IPS-18a (cell line): ENCODE measurements around the gene IRF9.
A peak's percentile ranks its signal among the peaks of the same experiment; 100 is the strongest.

Source experiments
- H3K27ac ChIP-seq: one replicate; pipeline ENCODE4 v1.5.1; 2013; ENCODE audit warnings: low read length
- H3K27me3 ChIP-seq: one replicate; pipeline ENCODE4 v1.6.1; 2013; ENCODE audit warnings: mild to moderate bottlenecking, low read length; ENCODE audit not compliant: control insufficient read depth, insufficient read depth
- H3K36me3 ChIP-seq: one replicate; pipeline ENCODE4 v1.6.1; 2013; ENCODE audit warnings: low read depth, low read length; ENCODE audit not compliant: control insufficient read depth
- H3K4me1 ChIP-seq: one replicate; pipeline ENCODE4 v1.6.1; 2013; ENCODE audit warnings: low read depth, low read length; ENCODE audit not compliant: control insufficient read depth
- H3K4me3 ChIP-seq: one replicate; pipeline ENCODE4 v1.5.1; 2013; ENCODE audit warnings: low read length
- H3K9ac ChIP-seq: one replicate; pipeline ENCODE4 v1.6.1; 2013; ENCODE audit warnings: mild to moderate bottlenecking, low read length, moderate library complexity
- H3K9me3 ChIP-seq: one replicate; pipeline ENCODE4 v1.6.1; 2013; ENCODE audit warnings: low read depth, low read length; ENCODE audit not compliant: control insufficient read depth

IRF9 gene

DNA sequence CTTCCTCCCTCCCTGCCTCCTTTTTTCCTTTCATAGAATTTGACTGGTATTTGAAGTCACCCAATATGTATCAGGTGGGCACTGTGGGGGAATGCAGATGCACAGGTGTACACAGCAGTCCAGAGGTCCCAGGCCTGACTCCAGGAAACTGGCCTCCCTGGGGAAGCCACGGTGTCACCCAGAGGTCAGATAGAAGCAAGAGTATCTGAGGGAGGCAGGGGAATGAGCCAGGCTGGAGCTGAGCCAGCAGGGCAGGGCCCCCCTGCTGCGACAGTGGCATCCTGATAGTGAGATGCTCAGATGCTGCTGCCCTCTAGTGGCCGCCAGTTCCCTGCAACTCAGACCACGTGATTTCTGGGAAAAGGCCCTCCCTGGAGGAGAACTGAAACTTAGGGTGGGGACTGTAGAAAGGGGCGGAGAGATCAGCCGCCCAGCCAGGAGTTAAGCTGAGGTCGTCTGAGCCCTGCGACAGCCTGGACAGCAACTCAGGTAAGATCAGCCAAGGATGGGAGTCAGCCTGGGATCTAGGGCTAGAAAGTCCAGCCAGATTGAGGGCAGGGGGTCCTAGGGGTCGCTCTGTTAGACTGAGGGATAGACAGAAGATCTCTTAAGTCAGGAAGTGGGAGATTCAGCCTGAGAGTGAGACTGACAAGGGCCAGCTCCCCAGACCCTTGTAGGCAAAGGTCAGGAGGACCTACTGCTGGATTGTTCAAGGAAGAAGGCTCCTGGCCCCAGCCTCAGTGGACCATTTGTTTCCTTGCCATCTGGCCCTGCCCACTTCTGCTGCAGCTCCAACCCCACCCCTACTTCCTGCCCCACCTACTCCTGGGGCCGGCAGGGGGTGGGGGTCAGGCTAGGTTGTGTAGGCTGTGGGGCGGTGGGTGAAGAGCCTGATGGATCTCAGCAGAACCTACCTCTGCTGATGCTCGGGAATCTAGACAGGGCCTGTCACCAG lies at the start of gene IRF9:
Gene IRF9, plus strand, starts transcription at position 416 of the 955 bp plus-strand sequence. CDS start 880 bp downstream, outside the sequence.
- H3K27ac ChIP-seq, result no peak within 1 kb of the TSS
- peak within 1 kb of the TSS; percentile 35 for H3K4me3 ChIP-seq
- no peaks in the 10 kb centered on the region for H3K27me3 ChIP-seq
- no peaks in the 10 kb centered on the region for H3K9me3 ChIP-seq
- peaks cover 37% of the 10 kb centered on the region for H3K36me3 ChIP-seq
- H3K9ac ChIP-seq, result no peak within 1 kb of the TSS
- H3K4me1 ChIP-seq, result peaks cover 6% of the 10 kb centered on the region

GRCh38 chr14:24113379-24113800 lies 47.7 kb upstream of the IRF9 start:
- H3K27me3 ChIP-seq, result no peaks in the 10 kb centered on the region
- no peaks in the 10 kb centered on the region for H3K4me1 ChIP-seq
- no peaks in the 10 kb centered on the region for H3K9me3 ChIP-seq
- no peak overlapping the region for H3K27ac ChIP-seq
- H3K36me3 ChIP-seq, result peaks cover 16% of the 10 kb centered on the region
- peak overlapping the region; percentile 59 for H3K9ac ChIP-seq
- H3K4me3 ChIP-seq, result peak overlapping the region; percentile 84

- Histone ChIP-seq H3K27me3 (no peaks in the 10 kb centered on the region), H3K27ac (no peak overlapping the region), H3K36me3 (peaks cover 21% of the 10 kb centered on the region), H3K4me1 (no peaks in the 10 kb centered on the region), H3K4me3 (peak overlapping the region; percentile 84), H3K9me3 (no peaks in the 10 kb centered on the region), H3K9ac (peak overlapping the region; percentile 59)
These were observed 47.1 kb upstream of the IRF9 start for GRCh38 chr14:24113801-24114531.

DNA sequence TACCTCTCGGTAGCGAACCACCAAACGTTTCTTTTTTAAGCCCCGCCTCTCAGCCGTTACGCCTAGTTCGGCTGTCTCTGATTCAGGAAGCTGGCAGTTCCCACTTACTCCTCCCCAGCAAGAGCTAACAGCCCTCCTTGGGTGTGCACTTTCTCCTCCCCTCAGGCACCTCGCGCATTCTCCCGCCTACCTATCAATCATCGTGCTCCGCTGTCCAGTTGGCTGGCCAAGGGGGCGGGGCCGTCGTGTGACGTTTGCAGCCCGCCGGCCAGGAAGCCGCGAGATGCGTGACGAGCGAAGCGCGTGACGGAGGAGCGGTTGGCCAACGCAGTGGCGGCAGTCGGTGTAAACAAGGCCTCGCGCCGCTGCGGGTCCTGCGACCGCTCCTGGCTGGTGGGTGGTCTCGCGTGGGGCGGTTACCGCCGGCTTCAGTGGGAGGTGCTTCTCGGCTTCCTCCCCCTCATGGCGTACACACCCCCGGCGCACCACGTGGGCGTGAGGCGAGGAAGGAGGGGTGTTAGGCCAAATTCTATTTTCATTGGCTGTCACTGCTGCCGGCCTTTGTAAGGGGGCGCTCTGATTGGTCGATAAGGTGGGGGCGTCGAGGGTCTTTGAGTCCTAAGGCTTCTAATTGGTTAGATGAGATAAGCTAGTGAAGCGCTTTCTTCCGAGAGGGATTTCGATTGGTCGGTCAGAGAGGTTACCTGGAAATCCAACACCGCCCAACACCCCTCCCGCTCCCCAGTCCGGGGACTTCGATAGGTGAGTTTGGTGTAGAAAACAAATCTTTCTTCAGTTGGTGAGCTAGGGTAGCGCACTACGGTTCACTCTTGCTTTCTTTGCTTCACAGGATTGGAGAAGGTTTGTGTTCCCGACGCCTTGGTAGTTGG lies 46.3 kb upstream of the IRF9 start, which contains the start of the genes DCAF11 and NRL:
Gene DCAF11, plus strand, starts transcription at position 246 of the 890 bp plus-strand sequence. CDS start 818 bp downstream, outside the sequence.
Gene NRL, minus strand, starts transcription at position 418 of the 890 bp plus-strand sequence. CDS start 32,101 bp downstream, outside the sequence.
- Histone ChIP-seq H3K27ac (peak within 1 kb of the TSS; percentile 52), H3K4me3 (peak within 1 kb of the TSS; percentile 84), H3K36me3 (peaks cover 30% of the 10 kb centered on the region), H3K27me3 (no peaks in the 10 kb centered on the region), H3K4me1 (no peaks in the 10 kb centered on the region), H3K9me3 (no peaks in the 10 kb centered on the region), H3K9ac (peak within 1 kb of the TSS; percentile 59)

DNA sequence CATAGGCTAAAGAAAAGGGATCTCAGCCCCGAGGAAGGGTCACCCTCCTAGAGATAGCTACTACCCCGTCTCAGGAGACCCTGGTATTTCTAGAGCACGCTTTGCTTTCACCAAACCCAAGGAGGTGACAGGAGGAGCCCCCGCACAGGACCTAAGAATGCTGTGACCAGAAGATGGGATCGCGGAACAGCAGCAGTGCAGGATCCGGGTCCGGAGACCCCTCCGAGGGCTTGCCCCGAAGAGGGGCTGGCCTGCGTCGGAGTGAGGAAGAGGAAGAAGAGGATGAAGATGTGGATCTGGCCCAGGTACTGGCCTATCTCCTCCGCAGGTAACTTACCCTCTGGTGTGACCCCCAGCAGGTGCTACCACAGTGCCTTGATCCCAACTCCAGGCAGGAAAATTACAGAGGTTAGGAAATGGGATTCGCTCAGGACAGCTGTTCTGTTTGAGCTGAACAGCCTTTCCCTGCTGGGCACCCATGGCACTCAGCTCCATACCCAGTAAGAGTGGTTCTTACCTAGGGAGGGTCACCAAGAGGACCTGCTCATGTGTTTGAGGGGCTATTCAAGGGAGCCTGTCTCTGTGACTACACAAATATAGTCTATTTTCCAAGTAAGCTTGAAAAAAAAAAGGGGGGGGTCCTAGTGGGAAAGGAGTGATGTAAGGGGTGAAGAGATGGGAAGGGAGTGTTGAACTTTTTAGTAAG lies 45.5 kb upstream of the IRF9 start:
- no peak overlapping the region for H3K27ac ChIP-seq
- no peaks in the 10 kb centered on the region for H3K27me3 ChIP-seq

DNA sequence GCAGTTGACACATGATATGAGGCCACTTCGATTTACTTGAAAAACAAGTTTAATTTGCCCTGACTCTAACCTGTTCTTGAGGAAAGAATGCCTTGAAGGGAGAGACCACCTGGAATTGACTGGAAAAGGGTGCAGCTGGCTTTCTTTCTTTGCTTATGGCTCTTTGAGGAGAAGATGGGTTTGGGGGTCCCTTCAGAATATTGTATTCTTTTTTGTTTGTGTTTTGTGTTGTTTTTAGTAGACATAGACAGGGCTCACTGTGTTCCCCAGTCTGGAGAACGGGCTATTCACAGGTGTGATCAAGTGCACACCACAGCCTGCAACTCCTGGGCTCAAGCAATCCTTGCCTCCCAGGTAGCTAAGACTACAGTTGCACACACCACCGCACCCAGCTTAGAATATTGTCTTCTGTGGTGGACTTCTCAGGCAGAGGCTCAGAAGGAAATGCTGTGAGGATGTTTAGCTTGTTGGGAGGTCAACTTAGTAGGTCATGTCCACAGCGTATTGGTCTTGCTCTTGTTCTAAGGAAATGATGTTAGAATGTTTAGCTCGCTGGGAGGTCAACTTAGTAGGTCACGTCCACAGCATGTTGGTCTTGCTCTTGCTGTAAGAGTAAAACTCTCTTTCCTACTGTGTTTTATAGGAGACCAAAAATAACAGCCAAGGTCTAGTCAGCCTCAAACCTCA lies 44.8 kb upstream of the IRF9 start:
- Histone ChIP-seq H3K27ac (no peak overlapping the region), H3K27me3 (no peaks in the 10 kb centered on the region), H3K36me3 (peaks cover 40% of the 10 kb centered on the region), H3K9me3 (no peaks in the 10 kb centered on the region), H3K9ac (no peak overlapping the region), H3K4me1 (no peaks in the 10 kb centered on the region), H3K4me3 (peak overlapping the region; percentile 84)

More for the DNA sequence above, 45.5 kb upstream of the IRF9 start:
- Histone ChIP-seq H3K9ac (peak overlapping the region; percentile 56), H3K4me1 (no peaks in the 10 kb centered on the region), H3K9me3 (no peaks in the 10 kb centered on the region), H3K4me3 (peak overlapping the region; percentile 84), H3K36me3 (peaks cover 33% of the 10 kb centered on the region)

DNA sequence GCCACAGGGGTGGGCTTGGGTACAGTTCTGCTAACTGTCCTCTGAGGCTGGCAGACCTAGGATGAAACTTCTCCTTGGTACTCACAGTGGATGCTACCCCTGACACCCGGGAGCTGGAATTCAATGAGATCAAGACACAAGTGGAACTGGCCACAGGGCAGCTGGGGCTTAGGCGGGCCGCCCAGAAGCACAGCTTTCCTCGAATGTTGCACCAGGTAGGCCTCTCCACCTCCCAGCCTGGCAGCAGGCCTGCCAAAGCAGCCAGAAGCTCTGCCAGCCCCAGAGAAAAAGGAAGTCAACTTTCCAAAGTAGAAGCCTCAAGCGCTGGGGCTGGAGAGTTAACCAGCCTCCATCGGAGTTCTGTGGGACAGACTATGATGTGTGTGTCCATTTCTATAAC lies 43.9 kb upstream of the IRF9 start:
- H3K27me3 ChIP-seq, result no peaks in the 10 kb centered on the region
- peaks cover 45% of the 10 kb centered on the region for H3K36me3 ChIP-seq
- H3K9me3 ChIP-seq, result no peaks in the 10 kb centered on the region
- H3K27ac ChIP-seq, result no peak overlapping the region
- no peak overlapping the region for H3K9ac ChIP-seq
- no peaks in the 10 kb centered on the region for H3K4me1 ChIP-seq
- H3K4me3 ChIP-seq, result no peak overlapping the region

GRCh38 chr14:24119691-24120090 lies 41.4 kb upstream of the IRF9 start:
- Histone ChIP-seq H3K27ac (no peak overlapping the region), H3K9me3 (no peaks in the 10 kb centered on the region), H3K27me3 (no peaks in the 10 kb centered on the region), H3K9ac (no peak overlapping the region), H3K4me3 (no peak overlapping the region), H3K36me3 (peaks cover 57% of the 10 kb centered on the region), H3K4me1 (no peaks in the 10 kb centered on the region)

DNA sequence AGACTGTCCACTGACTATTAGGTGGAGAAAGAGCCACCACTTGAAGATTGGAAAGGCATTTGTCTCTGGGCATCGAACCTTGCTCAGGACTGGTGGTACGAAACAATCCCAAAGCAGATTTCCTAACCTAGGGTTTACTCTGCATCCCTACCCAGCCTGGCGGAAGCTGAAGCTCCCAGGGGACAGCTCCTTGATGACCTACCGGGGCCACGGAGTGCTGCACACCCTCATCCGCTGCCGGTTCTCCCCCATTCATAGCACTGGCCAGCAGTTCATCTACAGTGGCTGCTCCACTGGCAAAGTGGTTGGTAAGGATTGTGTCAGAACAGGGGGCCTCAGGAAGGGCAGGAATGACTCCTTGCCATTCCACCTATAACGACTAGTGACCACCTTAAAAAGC lies 39.9 kb upstream of the IRF9 start:
- H3K36me3 ChIP-seq, result peaks cover 57% of the 10 kb centered on the region
- H3K4me3 ChIP-seq, result no peak overlapping the region
- H3K4me1 ChIP-seq, result no peaks in the 10 kb centered on the region
- H3K9me3 ChIP-seq, result no peaks in the 10 kb centered on the region
- no peak overlapping the region for H3K27ac ChIP-seq
- H3K9ac ChIP-seq, result no peak overlapping the region
- no peaks in the 10 kb centered on the region for H3K27me3 ChIP-seq

DNA sequence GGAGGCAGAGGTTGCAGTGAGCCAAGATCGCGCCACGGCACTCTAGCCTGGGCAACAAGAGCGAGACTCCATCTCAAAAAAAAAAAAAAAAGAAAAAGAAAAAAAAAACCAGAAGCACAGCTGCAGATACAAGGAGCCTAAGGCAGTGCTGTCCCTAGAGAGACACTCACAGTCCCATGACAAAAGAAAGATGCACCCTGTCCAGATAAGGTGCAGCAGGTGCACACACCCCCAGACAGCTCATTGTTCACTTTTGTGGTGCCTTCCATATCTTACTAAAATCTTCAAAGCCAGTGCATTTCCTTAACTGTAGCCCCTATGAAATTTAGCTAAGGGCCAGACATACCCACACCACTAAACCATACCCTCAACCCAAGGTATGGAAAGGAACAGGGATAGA lies 38.6 kb upstream of the IRF9 start:
- Histone ChIP-seq H3K27ac (no peak overlapping the region), H3K9ac (no peak overlapping the region), H3K9me3 (no peaks in the 10 kb centered on the region), H3K4me1 (no peaks in the 10 kb centered on the region), H3K36me3 (peaks cover 51% of the 10 kb centered on the region), H3K27me3 (no peaks in the 10 kb centered on the region), H3K4me3 (no peak overlapping the region)
